ENCODE measurements around the gene APOBEC3B.

DNA sequence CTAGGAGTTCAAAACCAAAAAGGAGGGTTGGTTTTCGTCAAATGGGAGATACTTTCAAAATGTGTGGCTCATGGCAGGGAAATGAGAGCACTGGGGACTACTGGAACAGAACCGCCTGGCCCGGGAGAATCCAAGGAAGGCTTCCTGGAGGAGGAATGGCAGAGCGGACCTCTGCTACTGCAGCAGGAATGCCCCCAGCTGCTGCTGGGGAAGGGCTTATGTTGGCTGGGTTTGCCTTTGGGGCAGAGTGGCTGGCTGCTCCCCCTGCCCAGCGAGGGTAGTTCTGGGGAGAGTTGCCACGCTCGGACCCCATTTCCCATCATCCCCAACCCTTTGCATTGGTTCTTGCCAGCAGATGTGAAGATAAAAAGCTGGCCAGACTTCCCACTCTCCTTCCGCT is 35.4 kb upstream of the APOBEC3B start:
- TF ChIP-seq, protein P1, sequence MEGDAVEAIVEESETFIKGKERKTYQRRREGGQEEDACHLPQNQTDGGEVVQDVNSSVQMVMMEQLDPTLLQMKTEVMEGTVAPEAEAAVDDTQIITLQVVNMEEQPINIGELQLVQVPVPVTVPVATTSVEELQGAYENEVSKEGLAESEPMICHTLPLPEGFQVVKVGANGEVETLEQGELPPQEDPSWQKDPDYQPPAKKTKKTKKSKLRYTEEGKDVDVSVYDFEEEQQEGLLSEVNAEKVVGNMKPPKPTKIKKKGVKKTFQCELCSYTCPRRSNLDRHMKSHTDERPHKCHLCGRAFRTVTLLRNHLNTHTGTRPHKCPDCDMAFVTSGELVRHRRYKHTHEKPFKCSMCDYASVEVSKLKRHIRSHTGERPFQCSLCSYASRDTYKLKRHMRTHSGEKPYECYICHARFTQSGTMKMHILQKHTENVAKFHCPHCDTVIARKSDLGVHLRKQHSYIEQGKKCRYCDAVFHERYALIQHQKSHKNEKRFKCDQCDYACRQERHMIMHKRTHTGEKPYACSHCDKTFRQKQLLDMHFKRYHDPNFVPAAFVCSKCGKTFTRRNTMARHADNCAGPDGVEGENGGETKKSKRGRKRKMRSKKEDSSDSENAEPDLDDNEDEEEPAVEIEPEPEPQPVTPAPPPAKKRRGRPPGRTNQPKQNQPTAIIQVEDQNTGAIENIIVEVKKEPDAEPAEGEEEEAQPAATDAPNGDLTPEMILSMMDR (IDR thresholded peaks at IDR 0.05; ENCODE audit: poor library complexity, severe bottlenecking) = no peak
- TF ChIP-seq, protein P2, sequence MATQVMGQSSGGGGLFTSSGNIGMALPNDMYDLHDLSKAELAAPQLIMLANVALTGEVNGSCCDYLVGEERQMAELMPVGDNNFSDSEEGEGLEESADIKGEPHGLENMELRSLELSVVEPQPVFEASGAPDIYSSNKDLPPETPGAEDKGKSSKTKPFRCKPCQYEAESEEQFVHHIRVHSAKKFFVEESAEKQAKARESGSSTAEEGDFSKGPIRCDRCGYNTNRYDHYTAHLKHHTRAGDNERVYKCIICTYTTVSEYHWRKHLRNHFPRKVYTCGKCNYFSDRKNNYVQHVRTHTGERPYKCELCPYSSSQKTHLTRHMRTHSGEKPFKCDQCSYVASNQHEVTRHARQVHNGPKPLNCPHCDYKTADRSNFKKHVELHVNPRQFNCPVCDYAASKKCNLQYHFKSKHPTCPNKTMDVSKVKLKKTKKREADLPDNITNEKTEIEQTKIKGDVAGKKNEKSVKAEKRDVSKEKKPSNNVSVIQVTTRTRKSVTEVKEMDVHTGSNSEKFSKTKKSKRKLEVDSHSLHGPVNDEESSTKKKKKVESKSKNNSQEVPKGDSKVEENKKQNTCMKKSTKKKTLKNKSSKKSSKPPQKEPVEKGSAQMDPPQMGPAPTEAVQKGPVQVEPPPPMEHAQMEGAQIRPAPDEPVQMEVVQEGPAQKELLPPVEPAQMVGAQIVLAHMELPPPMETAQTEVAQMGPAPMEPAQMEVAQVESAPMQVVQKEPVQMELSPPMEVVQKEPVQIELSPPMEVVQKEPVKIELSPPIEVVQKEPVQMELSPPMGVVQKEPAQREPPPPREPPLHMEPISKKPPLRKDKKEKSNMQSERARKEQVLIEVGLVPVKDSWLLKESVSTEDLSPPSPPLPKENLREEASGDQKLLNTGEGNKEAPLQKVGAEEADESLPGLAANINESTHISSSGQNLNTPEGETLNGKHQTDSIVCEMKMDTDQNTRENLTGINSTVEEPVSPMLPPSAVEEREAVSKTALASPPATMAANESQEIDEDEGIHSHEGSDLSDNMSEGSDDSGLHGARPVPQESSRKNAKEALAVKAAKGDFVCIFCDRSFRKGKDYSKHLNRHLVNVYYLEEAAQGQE (IDR thresholded peaks at IDR 0.05; ENCODE audit: borderline replicate concordance) = no peak
- TF ChIP-seq EZH2 (IDR thresholded peaks at IDR 0.05; ENCODE audit: borderline replicate concordance, insufficient read depth, low read length, poor library complexity, severe bottlenecking) (no peak), POLR2AphosphoS5 (IDR thresholded peaks at IDR 0.05) (no peak), TAF1 (IDR thresholded peaks at IDR 0.05; ENCODE audit: low read depth) (no peak)

Measured in neural cell (in vitro differentiated cells).